Neural progenitor cell (in vitro differentiated cells): Measurements from ENCODE around the gene SLC6A15.

Experiments
- CTCF ChIP-seq: fragments of 200-600 bp; sonication (generic); IDR thresholded peaks from 2 replicates; pipeline ENCODE4 v1.5.1; 2017; ENCODE audit warnings: antibody characterized with exemption, mild to moderate bottlenecking
- EZH2phosphoT487 ChIP-seq: fragments of 200-600 bp; sonication (generic); IDR thresholded peaks from 2 replicates; pipeline ENCODE4 v1.6.1; 2017; ENCODE audit warnings: antibody characterized with exemption

DNA sequence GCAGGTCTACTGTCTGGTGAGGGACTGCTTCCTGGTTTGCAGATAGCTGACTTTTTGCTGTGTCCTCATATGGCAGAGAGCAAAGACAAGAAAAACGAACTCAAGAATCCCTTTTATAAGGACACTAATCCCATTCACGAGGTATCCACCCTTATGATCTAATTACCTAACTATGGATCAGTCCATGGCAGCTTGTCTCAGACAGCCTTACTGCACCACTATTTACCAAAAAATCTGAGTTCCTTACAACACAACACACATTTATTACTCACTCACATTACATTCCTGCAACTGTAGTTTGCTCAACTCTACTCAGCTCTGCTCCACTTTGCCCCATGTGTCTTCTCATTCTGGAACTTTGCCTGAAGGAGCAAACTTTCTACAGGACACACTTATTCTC, 10.1 kb upstream of the SLC6A15 start:
- TF ChIP-seq CTCF (no peak), EZH2phosphoT487 (no peak)
